Natural killer cell treated with Interleukin-12 subunit alpha and Interleukin-12 subunit beta and Interleukin-15 and Interleukin-18, amount 100 ng/mL, for 72 hours (primary cell): ENCODE results near the gene MAGI1. TPM values are rescaled to one million over a fixed set of nuclear protein-coding genes. Genes with fewer than 3 reads are reported as not detected.

Experiments used
- ATAC-seq, 2 donors: fragments of 150-1000 bp; cut with Tn5 transposase in 1 of 2; sonication (Bioruptor Pico), chemical (Tn5 transposase) in 1 of 2; 2 replicates each; pipeline ENCODE4 v1.10.0; 2021
- DNase-seq: peaks from one replicate; pipeline ENCODE4 v3.0.0; 2022; ENCODE audit warnings: low spot score
- H3K27ac Mint-ChIP-seq, 2 donors: 1 replicate in 1 of 2; 2 replicates in 1 of 2; pipeline ENCODE4 v1.8.0; 2022; ENCODE audit warnings: mixed read lengths in 2 of 2, mild to moderate bottlenecking in 1 of 2, moderate library complexity in 1 of 2
- H3K27me3 Mint-ChIP-seq, 2 donors: 1 replicate in 1 of 2; 2 replicates in 1 of 2; pipeline ENCODE4 v1.8.0; 2022; ENCODE audit warnings: mixed read lengths in 2 of 2
- H3K36me3 Mint-ChIP-seq: one replicate; pipeline ENCODE4 v1.8.0; 2022; ENCODE audit warnings: mixed read lengths
- H3K4me1 Mint-ChIP-seq, 2 donors: 1 replicate in 1 of 2; 2 replicates in 1 of 2; pipeline ENCODE4 v1.8.0; 2022; ENCODE audit warnings: low read depth in 2 of 2, mixed read lengths in 2 of 2, mild to moderate bottlenecking in 1 of 2
- H3K4me3 Mint-ChIP-seq: one replicate; pipeline ENCODE4 v1.8.0; 2022; ENCODE audit warnings: mixed read lengths
- H3K9me3 Mint-ChIP-seq: 2 replicates; pipeline ENCODE4 v1.8.0; 2022; ENCODE audit warnings: mixed read lengths
- total RNA-seq, 2 donors: library from RNA; stranded (reverse); gene quantifications; one replicate each; pipeline ENCODE4 v1.2.3, GENCODE V29; 2022

Gene MAGI1
- total RNA-seq, 2 donors from 2014 or later = not detected

- DNase-seq (no peak), ATAC-seq (no peak)
- H3K27ac Mint-ChIP-seq = no peak overlapping the region
- no peaks in the 10 kb centered on the region for H3K4me1 Mint-ChIP-seq
- H3K9me3 Mint-ChIP-seq = peaks cover 10% of the 10 kb centered on the region
- H3K27me3 Mint-ChIP-seq = no peaks in the 10 kb centered on the region
- H3K4me3 Mint-ChIP-seq = no peak overlapping the region
- no peaks in the 10 kb centered on the region for H3K36me3 Mint-ChIP-seq
Measured at GRCh38 chr3:65314916-65315315, 723.8 kb downstream of the MAGI1 start.

- no peaks in the 10 kb centered on the region for H3K4me1 Mint-ChIP-seq
- DNase-seq (no peak), ATAC-seq (no peak)
- H3K36me3 Mint-ChIP-seq = no peaks in the 10 kb centered on the region
- H3K27ac Mint-ChIP-seq = no peak overlapping the region
- H3K4me3 Mint-ChIP-seq = no peak overlapping the region
- no peaks in the 10 kb centered on the region for H3K27me3 Mint-ChIP-seq
- peaks cover 13% of the 10 kb centered on the region for H3K9me3 Mint-ChIP-seq
Measured at GRCh38 chr3:65314269-65314668, 724.4 kb downstream of the MAGI1 start.

GRCh38 chr3:65313666-65314065 is 725.1 kb downstream of the MAGI1 start:
- no peak for ATAC-seq
- H3K4me1 Mint-ChIP-seq = no peaks in the 10 kb centered on the region

GRCh38 chr3:65305836-65306235 is 732.9 kb downstream of the MAGI1 start:
- Mint-ChIP-seq H3K4me1 (no peaks in the 10 kb centered on the region), H3K36me3 (no peaks in the 10 kb centered on the region), H3K27ac (no peak overlapping the region), H3K27me3 (no peaks in the 10 kb centered on the region), H3K4me3 (no peak overlapping the region), H3K9me3 (peaks cover 22% of the 10 kb centered on the region)
- DNase-seq (no peak), ATAC-seq (no peak)

More at GRCh38 chr3:65313666-65314065, 725.1 kb downstream of the MAGI1 start:
- H3K9me3 Mint-ChIP-seq = peaks cover 14% of the 10 kb centered on the region
- no peak overlapping the region for H3K4me3 Mint-ChIP-seq
- DNase-seq = no peak
- no peak overlapping the region for H3K27ac Mint-ChIP-seq
- H3K27me3 Mint-ChIP-seq = no peaks in the 10 kb centered on the region
- no peaks in the 10 kb centered on the region for H3K36me3 Mint-ChIP-seq

Other genes starting within 250 kb of the MAGI1 start
- 10 to 100 TPM; 19.4 to 22.3 TPM for gene SLC25A26, start 182.1 kb upstream of the MAGI1 start, total RNA-seq